ENCODE results near the gene SEC31B.

Gene SEC31B

GRCh38 chr10:100438674-100439315 is 80.9 kb downstream of the SEC31B start:
- no peak for DNase-seq (ENCODE audit: low spot score)

Measured in LoVo (cell line).